ENCODE results near the gene ALDH6A1.

GRCh38 chr14:74089251-74090020 is 5.2 kb upstream of the ALDH6A1 start:
- TF ChIP-seq CTCF (IDR thresholded peaks at IDR 0.05; ENCODE audit: poor library complexity) (no peak), EZH2 (IDR thresholded peaks at IDR 0.05; ENCODE audit: borderline replicate concordance) (no peak)

Data from hepatocyte (in vitro differentiated cells).